Suppressor macrophage (primary cell): ENCODE data around the gene ABHD4.
"Not testable (repeated sequence)": the region's sequence is repeated elsewhere in the genome, so short reads cannot be mapped to it uniquely, and the experiment has no call there.

Experiments
- DNase-seq, 4 experiments: peaks; one replicate each; pipeline ENCODE4 v3.0.0-alpha.2; 2020 to 2022

Gene ABHD4

GRCh38 chr14:22627506-22628263 lies 29.6 kb downstream of the ABHD4 start:
- DNase-seq: no peak

GRCh38 chr14:22629361-22629760 lies 31.3 kb downstream of the ABHD4 start:
- DNase-seq: no peak

- no peak for DNase-seq
These were observed 32.0 kb downstream of the ABHD4 start for GRCh38 chr14:22630066-22630465.

GRCh38 chr14:22630486-22630885 lies 32.4 kb downstream of the ABHD4 start:
- no peak for DNase-seq

- peak; percentile 24 to 67 (median 48) for DNase-seq
These were observed 36.3 kb downstream of the ABHD4 start for GRCh38 chr14:22634233-22634900.

- DNase-seq: not testable (repeated sequence)
These were observed 37.9 kb downstream of the ABHD4 start for GRCh38 chr14:22635980-22636379.

GRCh38 chr14:22640192-22640591 lies 42.1 kb downstream of the ABHD4 start:
- DNase-seq: no peak

GRCh38 chr14:22641846-22642245 lies 43.7 kb downstream of the ABHD4 start:
- DNase-seq: no peak

GRCh38 chr14:22644305-22644635 lies 46.2 kb downstream of the ABHD4 start, which contains the start of gene OR6J1:
Gene OR6J1 (minus strand): TSS chr14:22644352. CDS start chr14:22634811, 9,541 bp downstream.
- no peak for DNase-seq

- peak in 2 of 4 experiments; percentile 70 to 75 for DNase-seq
These were observed 48.6 kb downstream of the ABHD4 start for GRCh38 chr14:22646570-22647254.

GRCh38 chr14:22648506-22648905 lies 50.4 kb downstream of the ABHD4 start:
- no peak for DNase-seq

- no peak for DNase-seq
These were observed 52.1 kb downstream of the ABHD4 start for GRCh38 chr14:22650046-22650739.

- no peak for DNase-seq
These were observed 52.9 kb downstream of the ABHD4 start for GRCh38 chr14:22650960-22651521.

- DNase-seq: no peak
These were observed 53.5 kb downstream of the ABHD4 start for GRCh38 chr14:22651586-22651985.

- DNase-seq: peak; percentile 69 to 84 (median 80)
These were observed 55.0 kb downstream of the ABHD4 start for GRCh38 chr14:22653012-22653621.

- DNase-seq: no peak
These were observed 58.1 kb downstream of the ABHD4 start for GRCh38 chr14:22656226-22656625.

- no peak for DNase-seq
These were observed 59.0 kb downstream of the ABHD4 start for GRCh38 chr14:22656945-22657731.

- DNase-seq: peak; percentile 53 to 78 (median 64)
These were observed 59.8 kb downstream of the ABHD4 start for GRCh38 chr14:22657861-22658260.

- DNase-seq: no peak
These were observed 60.8 kb downstream of the ABHD4 start for GRCh38 chr14:22658946-22659345.

GRCh38 chr14:22660654-22661053 lies 62.6 kb downstream of the ABHD4 start:
- no peak for DNase-seq
